HG03558 (cell line): Measurements from ENCODE around the gene RAPGEF4.

ENCODE experiments used
- ATAC-seq: cut with Tn5 transposase; IDR thresholded peaks from one replicate; pipeline ENCODE4 v1.9.1; 2021; ENCODE audit warnings: moderate number of reproducible peaks; ENCODE audit not compliant: unreplicated experiment; ENCODE audit errors: extremely low read depth

RAPGEF4 gene

DNA sequence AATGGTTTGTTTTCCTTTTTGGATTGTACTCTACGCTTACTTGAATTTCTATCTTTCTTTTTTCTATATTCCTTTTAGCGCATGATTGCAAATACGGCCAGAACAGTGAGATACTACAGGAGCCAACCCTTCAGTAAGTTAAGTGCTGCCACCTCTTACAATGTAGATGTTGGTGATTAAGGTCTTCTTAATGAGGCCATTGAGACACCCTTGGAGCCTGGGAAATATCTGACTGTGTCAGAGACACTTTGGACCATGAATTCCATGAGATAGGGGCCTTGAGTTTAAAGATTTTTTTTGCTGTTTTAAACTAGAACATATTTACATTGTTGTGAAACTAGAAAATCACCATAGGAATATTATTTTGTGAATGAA lies 312.9 kb downstream of the RAPGEF4 start:
- ATAC-seq: no peak

DNA sequence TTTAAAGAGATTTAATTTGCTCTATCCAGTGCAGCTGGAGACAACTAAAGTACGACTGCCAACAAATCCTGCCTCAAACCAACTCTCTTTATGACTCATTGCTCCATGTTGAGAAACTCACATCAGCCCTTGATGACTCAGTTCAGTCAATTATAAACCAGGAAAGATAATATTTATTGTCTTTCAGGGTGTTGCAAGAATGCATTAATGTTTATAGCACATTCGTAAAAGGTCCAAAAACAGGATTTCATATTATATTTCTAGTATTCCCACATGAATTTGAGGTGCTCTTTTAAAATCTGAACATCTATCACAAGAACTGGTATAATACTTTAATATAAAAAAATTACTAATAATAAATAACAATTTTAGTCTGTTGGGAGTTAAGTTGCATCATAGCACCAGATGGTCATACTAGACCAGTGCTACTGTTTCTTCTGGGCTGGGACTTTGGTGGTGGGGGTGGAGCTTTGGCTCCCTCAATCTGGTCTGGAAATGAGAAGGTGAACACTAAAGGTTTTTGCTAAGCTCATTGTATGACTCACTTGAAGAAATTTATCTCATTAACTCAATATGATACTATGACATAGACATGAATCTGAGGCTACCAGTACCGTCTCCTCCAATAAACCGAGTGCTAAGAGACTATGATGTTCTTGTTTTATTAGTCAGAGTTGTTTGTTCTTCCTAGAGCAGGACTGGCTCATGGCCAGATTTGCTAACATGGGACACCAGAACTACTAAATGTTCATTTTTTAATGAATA lies 313.4 kb downstream of the RAPGEF4 start:
- ATAC-seq: peak; percentile 81

DNA sequence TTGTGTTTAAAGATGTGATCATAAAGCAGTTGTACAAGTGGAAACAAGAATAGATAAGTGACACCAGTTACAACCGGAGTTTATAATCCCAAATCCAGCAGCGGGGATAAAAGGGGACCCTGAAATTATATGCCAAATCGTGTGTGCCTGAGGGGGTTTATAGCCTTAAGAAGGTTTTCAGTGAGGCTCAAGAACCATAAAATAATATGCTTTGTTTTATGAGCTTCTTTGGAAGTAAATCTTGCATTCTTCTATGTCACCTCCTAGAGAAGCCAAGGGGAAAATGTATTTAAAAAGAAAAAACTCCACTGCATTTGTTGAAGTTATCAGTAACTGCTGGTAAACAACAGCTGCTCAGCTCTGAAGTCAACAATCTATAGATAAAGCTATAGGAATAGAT lies 314.2 kb downstream of the RAPGEF4 start:
- no peak for ATAC-seq

DNA sequence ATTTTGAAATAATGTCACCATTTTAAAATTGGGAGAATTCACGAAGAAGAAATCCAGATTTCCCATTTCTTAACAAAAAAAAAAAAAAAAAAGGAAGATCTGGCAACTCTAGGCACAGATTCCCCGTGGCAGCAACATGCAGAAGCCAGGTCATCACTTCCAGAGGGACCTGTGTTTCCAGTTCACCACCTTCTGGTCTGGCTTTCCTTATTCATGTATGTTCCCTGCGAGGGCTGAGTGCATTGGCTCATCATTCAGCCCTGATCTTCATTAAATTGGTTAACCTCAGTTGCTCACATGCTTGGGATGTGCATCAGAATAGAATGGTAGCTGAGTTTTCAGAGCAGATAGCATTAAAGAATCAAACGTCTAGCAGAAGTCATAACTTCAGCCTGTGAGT lies 315.0 kb downstream of the RAPGEF4 start:
- no peak for ATAC-seq

DNA sequence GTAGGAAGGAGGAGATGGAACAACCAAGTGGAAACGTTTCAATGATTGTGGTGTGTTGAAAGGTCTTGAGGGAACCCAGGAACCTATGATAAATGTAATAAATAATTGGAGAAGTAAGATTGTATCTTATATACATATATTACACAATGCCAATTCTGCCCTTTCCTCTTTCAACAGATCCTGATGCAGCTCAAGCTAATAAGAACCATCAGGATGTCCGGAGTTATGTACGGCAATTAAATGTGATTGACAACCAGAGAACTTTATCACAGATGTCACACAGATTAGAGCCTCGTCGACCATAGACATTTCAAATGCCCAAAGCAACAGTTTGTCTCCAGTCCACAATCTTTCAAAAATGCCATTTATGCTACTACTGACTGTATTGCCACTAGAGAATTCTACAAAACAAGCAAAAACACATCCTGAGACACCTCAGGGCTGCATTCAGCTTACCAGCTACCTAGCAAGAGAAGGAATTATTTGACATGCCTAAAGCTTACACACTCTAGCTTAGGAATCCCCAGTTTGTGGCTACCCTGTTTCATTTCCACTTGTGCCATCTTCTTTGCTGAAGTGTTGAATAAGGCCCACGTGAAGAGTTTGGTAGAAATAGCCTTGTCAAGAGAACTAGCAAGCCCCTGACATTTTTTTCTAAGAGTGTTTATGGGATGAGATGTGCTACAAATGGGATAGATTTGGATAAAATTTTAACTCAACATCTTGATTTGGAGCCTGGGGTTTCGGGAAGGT lies 316.0 kb downstream of the RAPGEF4 start:
- ATAC-seq: no peak

DNA sequence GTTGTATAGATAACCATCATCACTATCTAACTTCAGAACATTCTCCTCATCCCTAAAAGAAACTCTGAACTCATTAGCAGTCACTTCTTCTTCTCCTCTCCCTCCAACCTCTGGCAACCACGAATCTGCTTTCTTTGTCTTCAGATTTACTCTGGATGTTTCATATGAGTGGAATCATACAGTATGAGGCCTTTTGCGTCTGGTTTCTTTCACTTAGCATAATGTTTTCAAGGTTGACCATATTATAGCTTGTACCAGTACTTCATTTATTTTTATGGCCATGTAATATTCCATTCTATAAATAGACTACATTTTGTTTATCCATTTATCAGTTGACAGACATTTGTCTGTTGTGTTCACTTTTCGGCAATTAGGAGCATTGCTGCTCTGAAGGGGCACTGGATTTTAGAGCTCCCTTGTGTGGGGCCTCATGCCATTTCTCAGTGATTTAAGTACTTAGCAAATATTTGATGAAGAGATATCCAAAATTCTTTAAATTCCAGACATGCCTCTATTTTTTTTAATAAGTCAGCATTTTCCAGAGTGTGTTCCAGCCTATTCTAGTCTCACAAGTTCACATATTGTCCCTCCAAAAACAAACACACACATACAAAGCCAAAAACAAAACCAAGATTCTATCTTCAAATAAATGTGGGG lies 317.5 kb downstream of the RAPGEF4 start:
- ATAC-seq: no peak

DNA sequence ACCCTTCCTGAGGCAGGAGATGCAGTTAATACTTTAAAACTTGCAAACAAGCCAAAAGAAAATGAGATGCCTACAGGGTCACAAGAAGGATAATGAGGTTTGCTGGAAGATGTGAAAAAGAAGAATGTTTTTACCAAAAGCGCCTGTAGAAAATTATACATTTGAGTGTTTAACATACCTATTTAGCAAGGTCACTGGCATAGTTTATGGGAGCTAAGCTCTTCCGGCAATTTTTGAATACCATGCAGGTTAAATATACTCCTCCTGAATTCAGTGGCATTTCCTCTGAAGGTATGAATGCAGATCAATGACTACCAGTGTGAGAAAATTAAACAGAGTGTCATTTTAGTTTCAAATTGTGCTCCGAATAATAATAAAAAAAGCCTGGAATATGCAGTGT lies 318.8 kb downstream of the RAPGEF4 start:
- ATAC-seq: no peak

DNA sequence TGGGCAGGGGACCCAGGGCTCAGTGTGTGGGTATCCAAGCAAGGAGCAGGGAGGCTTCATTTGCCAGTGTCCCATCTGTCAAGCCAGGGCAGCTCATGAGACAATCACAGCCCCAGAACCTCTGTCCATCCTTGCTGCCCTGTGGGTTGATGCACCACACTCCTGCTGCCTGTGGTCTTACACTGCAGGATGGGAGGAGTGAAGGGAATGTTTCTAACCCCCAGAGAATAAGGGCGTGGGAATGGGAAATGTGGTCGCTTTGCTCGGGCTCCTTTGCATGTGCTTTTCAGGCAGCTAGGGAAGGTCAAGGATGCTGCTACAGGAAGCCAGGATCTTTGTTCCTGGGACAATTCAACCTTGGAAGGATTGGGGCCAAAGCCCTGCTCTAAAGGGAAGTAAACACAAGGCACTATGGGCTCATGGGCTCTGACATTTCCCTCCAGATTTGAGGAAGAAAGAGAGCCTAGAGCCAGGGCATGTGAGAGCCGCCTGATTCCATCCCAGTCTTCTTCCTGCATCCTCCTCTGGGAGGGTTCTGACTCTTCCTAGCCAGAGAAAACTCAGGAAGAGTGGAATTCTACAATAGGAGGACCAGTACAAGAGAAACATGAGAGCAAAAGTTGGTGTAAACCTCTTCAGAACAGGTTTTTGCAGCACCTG lies 321.2 kb downstream of the RAPGEF4 start:
- ATAC-seq: no peak

DNA sequence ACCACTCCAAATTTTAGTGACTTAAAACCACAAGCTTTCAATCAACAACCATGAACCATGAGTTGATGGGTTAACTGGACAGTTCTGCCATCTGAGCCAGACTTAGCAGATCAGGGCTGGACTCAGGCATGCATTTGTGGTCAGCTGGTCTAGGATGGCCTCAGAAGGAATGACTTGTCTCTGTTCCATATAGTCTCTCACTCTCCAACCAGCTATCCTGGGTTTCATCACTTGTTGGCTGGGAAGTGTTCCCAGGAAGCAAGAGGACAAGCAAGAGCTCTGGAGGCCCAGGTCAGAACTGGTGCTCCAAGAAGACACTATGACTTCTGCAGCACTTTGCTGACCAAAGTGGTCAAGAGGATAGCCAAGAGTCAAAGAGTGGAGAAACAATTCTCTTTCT lies 322.5 kb downstream of the RAPGEF4 start:
- ATAC-seq: no peak

DNA sequence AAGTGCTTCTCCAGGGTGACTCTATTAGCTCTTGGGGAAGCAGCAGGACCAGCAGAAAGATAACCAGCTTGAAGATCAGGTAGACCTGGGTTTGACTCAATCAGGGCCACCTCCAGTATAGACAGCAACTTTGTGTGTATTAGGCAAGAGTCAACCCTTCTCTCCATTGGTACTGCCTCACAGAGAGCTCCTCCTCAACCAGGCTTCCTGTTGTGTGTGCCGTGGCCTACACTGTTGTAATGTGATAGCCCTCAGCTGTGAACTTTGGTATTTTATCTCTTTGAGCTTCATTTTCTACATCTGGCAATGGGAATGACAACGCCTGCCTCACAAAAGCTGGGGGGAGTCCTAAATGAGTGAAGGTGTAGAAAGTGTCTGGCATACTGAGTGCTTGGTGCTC lies 323.0 kb downstream of the RAPGEF4 start:
- no peak for ATAC-seq

DNA sequence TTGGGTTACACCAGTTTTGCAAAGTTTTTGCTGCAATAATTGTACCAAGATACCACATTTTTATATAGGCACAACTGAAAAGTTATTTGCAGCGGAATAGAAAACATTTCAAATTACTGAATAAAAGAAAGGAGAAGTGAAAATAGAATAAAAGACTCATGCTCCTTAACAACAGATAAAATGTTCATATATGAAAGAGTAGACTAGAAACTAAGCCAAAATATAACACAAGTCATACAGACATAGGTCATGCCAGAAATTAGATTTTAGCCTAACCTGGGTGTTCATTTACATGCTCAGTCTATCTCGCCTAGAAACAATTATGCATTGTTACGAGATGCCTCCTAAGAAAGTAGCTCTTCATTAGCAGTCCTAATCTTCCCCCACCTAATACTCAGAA lies 323.6 kb downstream of the RAPGEF4 start:
- ATAC-seq: no peak

DNA sequence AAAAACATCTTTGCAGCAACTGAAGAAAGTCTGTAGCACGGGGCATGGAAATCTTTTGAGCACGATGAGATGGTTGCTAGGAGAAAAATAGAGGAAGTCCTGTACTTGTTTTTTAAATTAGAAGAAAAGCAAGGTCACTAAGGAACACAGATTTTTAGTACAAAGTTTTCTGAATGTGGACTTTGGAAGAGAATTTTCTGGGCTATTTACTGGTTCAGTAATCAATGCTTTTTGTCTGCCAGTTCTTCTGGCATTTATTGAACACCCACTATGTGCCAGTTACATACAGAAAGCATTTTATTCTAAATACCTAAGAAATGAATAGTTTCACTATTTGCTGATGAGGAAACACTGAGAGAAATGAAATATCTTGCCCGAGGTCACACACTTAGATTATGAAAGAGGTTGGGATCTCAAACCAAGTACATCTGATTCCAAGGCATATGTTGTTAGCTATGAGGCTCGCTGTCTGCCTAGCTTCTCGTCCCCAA lies 324.4 kb downstream of the RAPGEF4 start:
- ATAC-seq: no peak

DNA sequence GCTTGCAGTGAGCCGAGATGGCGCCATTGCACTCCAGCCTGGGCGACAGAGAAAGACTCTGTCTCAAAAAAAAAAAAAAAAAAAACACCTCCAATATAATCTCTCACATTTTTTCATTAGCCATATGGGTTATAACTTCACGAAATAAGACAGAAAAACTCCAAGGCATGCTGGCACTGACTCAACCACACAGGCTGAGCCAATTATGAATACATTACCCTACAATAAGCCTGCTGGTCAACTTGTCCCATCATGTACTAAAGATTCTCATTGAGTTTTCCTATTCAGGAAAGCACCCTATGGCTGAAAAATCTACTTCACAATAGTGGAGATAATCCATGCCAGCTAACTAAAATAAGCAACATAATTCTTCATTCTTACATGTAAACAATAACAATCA lies 327.2 kb downstream of the RAPGEF4 start:
- no peak for ATAC-seq

DNA sequence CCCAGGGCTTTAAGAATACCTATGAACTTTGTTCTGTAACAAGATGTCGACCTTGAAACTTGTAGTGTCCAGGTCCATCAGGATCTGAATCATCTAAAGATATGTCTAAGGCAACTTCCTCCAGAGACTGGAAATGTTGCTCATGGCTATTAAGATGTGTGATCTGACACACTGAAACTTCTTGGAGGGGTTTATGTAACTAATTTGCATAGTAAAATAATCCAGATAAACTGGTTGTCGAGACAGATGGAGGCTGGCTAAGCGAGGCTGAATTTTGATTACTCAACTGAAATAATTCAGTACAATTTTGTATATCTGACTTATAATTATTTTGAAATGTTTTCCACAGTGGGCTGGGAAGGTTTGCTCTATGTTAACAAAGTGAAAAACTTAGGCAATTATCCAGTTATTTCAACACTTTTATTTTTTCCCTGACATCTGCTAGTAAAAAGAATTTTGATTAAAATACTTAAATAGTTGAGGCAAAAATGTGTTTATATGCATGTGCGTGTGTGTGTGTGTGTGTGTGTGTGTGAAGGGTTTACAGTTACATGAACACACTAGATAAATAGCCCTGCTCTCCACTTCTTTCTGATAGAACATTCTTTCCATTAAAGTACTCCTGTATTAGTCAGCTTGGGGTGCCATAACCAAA lies 328.6 kb downstream of the RAPGEF4 start:
- ATAC-seq: no peak

DNA sequence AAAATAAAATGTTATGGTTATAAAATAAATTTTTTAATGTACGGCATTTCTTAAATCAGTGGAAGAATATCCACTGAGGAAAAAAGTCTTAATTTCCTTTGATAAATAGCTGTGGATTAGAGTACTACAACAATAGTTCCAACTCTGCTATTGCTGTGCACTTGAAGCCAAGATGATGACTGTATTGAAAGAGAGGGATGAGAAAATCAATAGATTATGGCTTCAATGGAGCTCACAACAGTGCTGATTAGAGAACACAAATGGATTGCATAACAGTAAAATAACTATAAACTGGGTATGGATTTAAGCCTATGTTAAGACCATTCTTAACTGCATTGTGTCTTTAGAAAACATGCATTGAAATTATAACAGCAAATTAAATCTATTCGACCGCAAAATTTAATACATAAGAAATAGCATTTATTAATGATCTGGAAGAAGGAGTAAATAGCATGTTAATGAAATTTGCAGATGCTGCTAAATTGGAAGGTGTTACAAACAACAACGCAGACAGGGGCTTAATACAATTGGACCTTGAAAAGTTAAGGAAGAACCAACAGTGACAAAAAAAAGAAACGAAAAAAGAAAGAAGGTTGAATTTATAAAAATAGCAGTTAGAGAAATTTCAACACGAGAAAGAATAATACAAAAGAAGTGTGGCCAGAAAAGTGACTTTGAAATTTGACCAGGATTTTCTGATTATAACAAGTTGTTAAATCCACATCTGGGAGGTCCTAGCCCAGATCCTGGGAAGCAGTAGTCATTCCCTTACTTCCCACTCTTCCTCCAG lies 331.4 kb downstream of the RAPGEF4 start:
- ATAC-seq: no peak

DNA sequence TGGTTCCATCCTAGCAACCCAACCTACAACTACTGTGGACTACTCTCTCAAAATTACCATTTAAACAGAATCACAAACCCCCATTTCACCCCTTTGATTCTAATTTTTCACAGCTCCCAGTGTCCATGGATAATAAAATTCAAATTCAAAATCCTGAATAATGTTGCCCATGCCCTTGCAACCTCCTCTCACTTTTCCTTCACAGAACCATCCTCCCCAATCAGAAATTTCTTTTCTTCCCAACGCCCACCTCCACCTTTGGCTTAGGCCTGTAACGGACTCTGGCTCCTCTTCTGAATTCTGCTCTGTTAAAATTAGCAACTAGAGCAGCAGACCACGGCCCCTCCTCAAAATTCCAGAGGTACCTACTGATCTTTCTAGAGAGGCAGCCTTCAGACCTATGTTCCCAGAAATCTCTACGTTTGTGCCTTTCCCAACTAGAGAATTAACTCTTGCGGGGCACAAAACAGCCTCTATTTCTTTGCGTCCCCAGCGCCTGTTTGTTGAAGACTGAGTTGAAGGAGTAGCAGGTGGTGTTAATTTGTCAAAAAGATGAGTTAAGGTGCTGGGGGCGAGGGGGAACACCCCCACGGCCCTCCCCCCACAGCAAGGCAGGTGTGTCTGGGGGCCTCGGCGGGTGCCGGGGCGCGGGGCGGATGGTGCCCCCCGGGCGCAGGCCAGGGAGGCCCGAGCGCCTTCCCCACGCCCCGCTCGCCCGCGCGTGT lies 339.6 kb downstream of the RAPGEF4 start:
- no peak for ATAC-seq

DNA sequence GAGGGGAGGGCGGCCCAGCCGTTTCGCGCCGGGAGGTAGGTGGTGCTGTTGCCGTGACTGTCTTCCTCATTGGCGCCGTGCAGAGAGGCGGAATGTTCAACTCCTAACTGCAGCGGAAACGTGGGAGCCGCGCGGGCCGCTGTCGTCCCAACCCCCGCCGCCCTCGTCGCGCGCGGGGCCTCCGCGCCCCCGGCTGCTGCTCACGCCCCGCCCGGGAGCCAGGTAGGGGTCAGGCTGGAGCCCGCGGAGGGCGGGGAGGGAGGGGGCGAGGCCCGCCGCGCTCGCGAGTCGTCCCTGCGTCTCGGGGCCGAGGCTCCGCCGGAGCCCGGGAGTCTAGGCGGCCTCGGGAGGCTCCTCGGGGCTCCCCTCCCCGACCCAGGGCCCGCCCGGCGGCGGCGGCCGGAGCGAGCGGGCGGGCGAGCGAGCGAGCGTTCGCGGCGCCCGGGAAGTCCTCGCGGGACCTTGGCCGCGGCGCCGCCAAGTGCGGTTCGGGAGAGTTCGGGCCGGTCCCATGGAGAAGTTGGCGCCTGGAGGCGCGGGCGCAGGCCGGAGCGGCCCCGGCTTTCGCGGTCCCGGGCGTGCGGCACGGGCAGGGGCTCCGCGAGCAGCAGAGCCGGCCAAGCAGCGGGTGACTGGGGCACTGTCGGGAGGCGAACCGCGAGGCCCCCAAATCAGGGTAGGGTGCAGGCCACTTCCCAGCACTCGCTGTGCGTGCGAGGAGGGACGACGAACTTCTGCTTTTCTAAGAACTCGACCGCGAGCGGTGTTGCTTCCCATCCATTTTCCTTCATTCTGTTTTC lies 340.3 kb downstream of the RAPGEF4 start, which contains the start of gene MAP3K20:
TSS of gene MAP3K20 (plus strand) at position 66 of the 800 bp plus-strand sequence. CDS start 15,186 bp downstream, outside the sequence.
- ATAC-seq: peak; percentile 37
